NCI-H2171 treated with DMSO at 0.1 percent for 48 hours (cell line): ENCODE measurements around the gene PLXNA4.

Experiments
- DNase-seq: peaks from one replicate; lab custom pipeline; 2025; lab: John Stamatoyannopoulos, UW

Gene PLXNA4

GRCh38 chr7:132588596-132588995, 12.3 kb upstream of the PLXNA4 start:
- no peak for DNase-seq

- DNase-seq: no peak
Measured at GRCh38 chr7:132584796-132585494, 8.7 kb upstream of the PLXNA4 start.

DNA sequence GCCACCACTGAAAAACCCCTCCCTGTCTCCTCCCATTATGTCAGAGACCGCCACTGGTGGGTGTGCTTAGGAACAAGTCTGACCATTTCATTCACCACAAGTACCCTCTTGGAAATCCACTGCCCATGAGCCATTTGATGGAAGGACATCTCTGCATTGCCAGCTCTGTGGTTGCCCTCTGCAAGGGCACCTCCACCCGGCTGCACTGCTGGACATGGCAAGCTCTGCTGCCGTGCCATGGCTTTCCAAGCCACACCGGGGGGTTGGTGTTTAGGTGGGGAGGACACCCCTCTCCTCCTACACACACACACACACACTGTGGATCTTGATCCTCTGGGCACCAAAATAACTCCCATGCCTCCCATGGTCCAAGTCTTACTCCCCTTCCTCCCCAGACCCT, 5.2 kb upstream of the PLXNA4 start:
- no peak for DNase-seq

DNA sequence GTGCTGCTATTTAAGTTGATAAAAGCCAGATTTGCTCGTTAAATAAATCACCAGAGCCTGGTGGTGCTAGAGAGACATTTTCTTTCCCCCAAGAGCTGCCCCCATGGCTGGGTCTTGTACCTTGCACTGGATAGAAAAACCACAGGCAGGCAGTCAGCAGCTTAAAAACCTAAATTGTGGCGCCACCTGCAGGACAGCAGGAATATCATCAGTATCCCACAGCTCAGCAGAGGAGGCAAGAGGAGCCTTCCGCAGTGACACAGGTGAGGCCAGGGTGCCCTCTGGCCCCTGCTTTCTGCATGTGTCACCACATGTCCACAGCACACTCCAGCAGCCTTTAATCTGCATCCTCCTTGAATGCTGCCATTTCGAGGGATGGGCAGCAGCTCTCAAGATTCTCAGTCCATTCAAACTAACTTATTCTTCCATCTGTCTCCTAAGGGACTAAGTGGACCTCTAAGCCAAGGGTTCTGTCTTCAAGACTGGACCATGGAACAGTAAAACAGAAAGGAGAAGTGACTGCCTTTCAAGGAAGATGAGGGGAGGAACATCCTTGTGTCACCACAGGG, 4.5 kb upstream of the PLXNA4 start:
- DNase-seq: peak; percentile 71

- DNase-seq: no peak
Measured at GRCh38 chr7:132580277-132580676, 4.0 kb upstream of the PLXNA4 start.

DNA sequence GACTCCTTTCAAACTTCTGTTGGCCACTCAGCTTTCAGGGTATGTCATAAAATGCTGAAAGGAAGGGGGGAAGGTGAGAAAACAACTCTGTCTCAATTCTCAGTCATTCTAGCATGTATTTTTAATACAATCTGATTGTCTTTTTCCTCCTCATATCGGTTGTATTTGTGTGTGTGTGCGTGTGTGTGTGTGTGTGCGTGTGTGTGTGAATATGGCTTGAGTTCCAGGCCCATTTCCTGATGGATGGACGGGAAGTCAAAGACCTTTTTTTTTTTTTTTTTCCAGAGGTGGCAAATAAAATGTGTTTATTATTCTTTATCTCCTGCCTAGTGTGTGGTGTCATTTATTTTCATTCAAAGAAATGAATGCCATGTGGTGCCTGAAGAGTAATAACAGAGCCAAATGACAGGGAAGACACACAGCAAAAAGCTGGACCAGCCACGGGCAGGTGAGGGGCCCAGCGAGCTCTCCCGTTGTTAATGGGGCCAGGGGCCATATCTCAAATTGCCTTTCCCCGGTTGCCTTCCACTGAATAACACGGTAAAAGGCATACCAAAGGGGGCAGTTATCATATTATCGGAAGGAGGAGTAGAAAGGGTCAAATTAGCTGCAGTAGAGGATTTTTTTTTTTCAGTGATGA, 3.1 kb upstream of the PLXNA4 start:
- no peak for DNase-seq

GRCh38 chr7:132578826-132579225, 2.6 kb upstream of the PLXNA4 start:
- DNase-seq: no peak

- no peak for DNase-seq
Measured at GRCh38 chr7:132578050-132578370, 1.7 kb upstream of the PLXNA4 start.

- DNase-seq: peak; percentile 80
Measured at GRCh38 chr7:132577206-132578049, 1.2 kb upstream of the PLXNA4 start.

GRCh38 chr7:132576721-132577085, 433 bp upstream of the PLXNA4 start:
- no peak for DNase-seq

- DNase-seq: peak; percentile 84
Measured at GRCh38 chr7:132575419-132575981, 770 bp downstream of the PLXNA4 start.

GRCh38 chr7:132574223-132574622, 2.0 kb downstream of the PLXNA4 start:
- no peak for DNase-seq

- DNase-seq: no peak
Measured at GRCh38 chr7:132573251-132573955, 2.9 kb downstream of the PLXNA4 start.

DNA sequence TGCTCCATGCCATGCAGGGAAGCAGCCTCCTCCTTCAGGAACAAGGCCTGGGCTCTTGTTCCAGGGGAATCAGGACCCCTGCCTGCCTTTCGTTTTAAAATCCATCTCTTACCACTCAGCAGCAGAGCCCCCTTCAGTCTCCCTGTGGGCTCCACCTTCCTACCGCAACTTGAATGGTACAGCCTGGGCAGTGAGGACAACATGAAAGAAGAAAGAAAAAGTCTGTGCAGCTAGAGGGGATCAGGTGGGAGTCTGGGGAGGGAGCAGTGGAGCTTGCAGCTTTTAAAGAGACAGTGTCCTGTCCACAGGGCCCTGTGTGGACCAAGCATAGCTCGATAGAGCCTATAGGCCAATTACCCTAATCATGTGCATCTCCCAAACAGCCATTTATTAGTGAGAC, 3.7 kb downstream of the PLXNA4 start:
- no peak for DNase-seq

GRCh38 chr7:132571970-132572369, 4.3 kb downstream of the PLXNA4 start:
- no peak for DNase-seq

GRCh38 chr7:132569884-132570614, 6.2 kb downstream of the PLXNA4 start:
- DNase-seq: no peak

GRCh38 chr7:132568962-132569361, 7.3 kb downstream of the PLXNA4 start:
- DNase-seq: no peak

- no peak for DNase-seq
Measured at GRCh38 chr7:132565885-132566284, 10.4 kb downstream of the PLXNA4 start.

DNA sequence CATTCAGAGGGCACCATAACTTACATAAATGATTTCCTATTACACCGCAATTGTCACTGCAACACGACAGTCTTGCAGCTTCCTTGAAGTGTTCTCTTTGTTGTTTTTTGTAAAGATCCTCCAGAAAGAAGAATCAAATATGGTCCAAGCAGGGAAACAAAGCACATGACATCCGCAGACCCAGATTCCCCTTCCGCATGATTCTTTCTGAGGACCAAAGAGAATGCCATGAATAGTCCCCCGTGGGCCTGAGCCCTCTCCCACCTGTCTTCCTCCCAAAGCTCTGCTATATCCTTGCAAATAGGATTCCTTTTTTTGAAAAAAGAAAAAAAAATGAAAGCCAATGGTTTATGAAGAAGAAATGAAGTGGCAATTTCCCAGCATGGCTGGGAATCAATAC, 10.8 kb downstream of the PLXNA4 start:
- no peak for DNase-seq

GRCh38 chr7:132564849-132565248, 11.4 kb downstream of the PLXNA4 start:
- no peak for DNase-seq

DNA sequence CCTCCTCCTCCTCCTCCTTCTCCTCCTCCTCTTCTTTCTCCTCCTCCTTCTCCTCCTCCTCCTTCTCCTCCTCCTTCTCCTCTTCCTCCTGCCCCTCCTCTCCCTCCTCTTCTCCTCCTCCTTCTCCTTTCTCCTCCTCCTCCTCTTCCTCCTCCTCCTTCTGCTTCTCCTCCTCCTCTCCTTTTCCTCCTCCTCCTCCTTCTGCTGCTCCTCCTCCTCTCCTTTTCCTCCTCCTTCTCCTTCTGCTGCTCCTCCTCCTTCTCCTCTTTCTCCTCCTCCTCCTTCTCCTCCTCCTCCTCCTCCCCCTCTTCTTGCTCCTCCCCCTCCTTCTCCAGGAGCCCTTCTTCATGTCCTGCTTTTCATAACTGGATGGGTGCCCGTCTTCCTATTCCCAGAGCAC, 12.2 kb downstream of the PLXNA4 start:
- no peak for DNase-seq
